ENCODE data around the gene ERBB4.
"Not testable (repeated sequence)": the region's sequence is repeated elsewhere in the genome, so short reads cannot be mapped to it uniquely, and the experiment has no call there.

The ERBB4 gene

DNA sequence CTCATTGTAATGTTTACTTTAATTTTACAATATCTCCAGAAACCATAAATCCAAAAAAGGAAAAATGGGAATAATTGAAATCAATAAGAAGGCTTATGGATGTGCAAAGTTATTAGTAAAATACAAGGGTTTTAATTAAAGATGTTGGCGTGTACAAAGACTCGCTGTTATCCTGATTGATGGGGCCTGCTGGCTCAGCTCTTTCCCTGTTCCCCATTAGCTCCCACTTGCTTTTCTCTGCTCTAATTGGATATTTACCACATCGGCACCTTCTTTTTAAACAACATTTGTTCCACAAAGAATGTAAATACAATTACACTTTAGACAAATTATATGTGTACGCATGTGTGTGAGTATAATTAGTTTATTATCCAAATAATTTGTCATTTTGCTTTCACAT, 796.6 kb downstream of the ERBB4 start:
- DNase-seq, result no peak

DNA sequence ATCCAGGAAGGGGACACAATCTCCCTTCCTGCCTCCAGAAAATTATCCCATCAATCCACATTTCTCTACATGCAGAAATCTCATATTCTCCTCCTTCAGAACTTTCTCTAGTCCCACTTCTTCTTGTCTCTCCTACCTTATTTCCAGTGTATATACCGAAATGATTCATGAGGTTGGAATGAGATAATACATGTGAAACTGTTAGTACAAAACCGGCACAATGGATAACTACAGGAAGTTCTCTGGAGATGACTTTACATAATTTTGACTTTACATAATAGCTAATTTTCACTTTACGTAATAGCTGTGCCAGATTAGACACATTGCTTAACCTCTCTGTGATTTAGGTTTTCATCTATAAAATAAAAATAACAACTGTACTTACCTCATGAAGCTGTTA, 801.3 kb downstream of the ERBB4 start:
- no peak for DNase-seq

DNA sequence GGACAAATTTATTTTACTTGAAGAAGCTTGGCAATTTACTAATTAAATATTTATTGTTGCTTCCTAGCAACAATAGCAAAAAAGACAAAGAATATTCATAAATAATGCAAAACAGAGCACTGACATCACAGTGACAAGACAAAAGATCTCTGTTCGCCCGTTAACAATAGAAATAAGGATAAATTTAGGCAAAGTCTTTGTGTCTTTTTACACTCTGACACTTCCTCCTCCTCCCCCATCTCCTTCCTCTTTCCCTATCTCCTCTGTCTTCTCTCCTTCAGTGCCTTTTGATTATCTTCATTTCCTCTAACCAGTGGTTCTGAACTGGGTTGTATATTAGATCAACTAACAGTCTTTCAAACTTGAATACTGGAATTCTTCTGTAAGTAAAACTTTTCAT, 808.4 kb downstream of the ERBB4 start:
- peak in 2 of 51 donors; percentile 18 to 36 for DNase-seq

DNA sequence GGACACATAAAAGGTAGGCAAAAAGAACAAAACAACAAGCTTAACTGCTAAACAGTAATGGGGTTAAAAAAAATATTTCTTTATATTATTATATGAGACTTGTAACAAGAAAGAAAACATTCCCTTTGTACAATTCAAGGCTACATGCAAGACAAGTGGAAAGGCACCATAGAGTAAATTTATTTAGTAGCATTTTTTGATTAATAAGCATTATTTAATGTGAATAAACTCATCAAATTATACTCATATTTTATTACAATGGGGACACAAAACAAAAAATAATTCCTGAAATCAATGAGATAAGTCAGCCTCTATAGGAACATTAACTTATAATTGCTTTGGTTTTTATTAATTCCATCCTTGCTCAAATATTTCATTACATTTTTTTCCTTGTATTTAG, 809.2 kb downstream of the ERBB4 start:
- DNase-seq, result no peak

DNA sequence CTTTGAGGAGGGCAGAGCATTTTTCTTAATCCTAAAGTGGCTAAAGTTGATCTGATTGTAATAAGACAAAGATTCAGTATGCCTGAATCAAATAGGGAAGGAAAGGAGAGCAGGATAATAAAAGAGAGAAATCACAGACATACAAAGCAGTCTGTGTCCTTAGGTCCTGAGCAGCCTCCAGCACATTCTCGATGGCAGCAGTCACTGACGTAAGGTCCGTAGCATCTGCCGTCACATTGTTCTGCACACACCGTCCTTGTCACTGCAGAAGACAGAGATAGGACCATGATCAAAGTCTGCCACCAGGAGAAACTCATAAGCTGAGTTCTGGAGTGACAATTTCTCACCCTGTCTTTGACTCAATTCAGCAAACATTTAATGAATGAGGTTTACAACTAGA, 813.7 kb downstream of the ERBB4 start:
- peak in 23 of 51 donors; percentile 0 to 50 (median 17) for DNase-seq

DNA sequence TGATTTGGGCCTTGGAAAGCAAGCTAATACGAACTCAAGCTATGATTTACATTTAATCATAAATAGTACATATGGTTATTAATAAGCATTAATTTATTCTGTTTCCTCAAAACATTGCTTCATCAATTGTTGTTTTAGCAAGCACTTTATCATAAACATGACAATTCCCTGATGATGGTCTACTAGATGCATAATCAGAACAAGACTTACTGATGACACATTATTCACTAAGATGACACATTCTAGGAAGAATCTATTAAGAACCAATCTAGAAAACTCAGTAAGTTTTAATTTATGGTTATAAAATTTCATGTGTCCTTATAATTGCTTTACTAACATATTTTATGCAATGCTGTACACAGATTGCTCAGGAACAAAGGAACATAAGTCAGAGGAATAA, 815.2 kb downstream of the ERBB4 start:
- no peak for DNase-seq

DNA sequence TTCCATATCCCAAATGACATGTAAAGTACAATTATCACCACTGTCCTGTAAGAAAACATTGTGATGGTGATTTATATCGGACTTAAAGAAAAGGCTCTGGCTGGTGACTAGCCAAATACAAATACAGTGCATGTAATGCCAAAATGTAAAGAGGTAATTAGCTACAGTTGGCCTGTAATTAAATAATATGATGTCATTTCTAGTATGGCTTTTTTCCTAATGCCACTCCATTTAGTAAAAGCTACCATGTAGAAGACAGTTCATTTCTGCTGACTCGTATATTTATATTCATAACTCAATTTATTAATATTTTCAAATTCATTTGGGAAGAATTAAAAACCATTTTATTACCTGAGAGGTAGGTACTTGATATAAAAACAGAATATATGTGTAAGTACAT, 815.7 kb downstream of the ERBB4 start:
- no peak for DNase-seq

DNA sequence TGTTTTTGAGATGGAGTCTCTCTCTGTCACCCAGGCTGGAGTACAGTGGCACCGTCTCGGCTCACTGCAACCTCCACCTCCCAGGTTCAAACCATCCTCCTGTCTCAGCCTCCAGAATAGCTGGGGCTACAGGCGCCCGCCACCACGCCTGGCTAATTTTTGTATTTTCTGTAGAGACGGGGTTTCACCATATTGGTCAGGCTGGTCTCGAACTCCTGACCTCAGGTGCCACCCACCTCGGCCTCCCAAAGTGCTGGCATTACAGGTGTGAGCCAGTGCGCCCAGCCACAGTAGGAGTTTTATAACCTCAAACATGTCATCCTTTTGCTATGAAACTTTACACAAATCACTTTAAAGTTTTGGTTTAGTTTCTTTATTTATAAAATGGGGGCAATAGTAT, 816.7 kb downstream of the ERBB4 start:
- not testable (repeated sequence) for DNase-seq

DNA sequence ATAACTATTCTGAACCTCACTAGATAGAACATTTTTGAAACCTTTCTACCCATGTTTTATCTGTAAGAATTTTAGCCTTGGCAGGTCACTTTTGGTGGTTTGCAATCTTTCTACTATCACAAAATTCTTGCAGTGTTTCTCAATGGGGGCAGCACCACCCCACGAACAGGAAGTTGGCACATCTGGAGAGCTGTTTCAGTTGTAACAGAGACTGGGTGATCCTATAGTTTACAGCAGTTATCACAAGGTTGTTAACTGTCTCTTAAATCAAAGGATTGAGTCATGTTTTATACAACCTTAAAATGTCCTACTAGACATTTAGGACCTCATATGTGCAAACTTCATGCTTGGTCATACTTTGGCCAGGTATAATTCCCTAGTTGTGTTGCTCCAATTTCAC, 829.2 kb downstream of the ERBB4 start:
- DNase-seq, result no peak

DNA sequence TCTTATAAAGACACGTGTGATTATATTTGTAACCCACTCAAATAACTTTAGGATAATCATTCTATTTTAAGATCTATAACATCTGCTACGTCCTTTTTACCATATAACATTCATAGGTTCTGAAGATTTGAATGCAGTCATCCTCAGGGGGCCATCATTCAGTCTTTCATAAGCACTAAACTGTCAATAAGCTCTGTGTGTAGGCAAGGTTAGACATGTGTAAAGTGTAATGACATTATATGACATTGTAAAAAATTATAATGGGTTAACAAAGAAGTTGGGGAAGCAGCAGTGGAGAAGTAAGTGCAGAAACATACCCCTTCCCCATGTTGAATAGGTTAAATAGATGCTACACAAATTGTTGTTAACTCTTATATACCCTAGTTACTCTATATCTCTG, 845.9 kb downstream of the ERBB4 start:
- DNase-seq, result no peak

DNA sequence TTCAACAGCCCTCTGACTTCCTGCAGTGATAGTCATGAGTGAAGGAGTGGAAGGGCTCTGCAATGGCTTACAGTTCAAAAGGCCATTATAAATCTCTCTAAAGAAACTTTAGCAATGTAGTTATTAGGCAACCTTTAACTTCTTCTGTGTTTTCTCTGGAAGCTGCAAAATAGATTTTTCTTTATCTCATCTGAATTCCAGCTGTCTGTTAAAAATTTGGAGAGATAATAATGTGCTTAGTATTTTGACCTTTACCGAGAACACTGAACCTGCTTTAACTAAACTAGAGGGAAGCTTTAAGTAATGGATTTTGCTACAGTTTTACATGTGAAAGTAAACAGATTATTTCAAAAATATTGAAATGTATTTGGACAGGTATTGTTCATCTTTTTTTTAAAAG, 847.9 kb downstream of the ERBB4 start:
- DNase-seq, result no peak

DNA sequence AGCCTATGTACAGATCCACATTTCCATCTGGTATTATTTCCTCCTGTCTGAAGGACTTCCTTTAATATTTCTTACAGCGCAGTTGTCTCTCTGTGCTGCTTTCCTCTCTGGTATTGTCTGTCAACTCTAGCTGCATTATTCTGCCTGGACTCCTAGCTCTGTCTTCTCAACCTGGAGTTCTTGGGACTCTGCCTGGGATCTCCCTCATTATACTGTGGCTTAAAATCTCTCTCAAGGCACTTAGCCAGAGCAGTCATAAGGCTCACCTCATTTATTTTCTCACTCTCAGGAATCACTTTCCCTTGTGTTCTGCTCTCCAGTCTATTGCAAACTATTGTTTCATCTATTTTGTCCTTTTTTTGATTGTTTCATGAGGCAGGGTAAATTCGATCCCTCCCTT, 850.4 kb downstream of the ERBB4 start:
- peak in 1 of 51 donors; percentile 1 for DNase-seq

DNA sequence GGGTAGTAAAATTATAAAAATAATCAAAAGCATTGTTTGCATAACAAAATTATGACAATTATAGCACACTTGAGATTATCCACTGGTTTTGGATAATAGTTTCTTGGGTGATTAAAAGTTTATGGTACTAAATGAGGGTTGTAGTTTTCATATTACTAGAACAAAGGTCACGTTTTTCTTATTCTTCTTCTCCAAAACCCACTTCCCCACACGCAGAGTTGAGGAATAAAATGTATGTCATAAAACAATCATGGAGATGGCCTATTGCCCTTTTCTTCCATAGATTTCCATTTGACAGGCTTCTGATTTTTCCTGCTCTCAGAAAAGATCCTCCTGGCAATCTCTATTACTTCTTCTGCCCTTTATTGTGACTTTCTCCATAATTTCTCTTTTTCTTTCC, 863.9 kb downstream of the ERBB4 start:
- no peak for DNase-seq

DNA sequence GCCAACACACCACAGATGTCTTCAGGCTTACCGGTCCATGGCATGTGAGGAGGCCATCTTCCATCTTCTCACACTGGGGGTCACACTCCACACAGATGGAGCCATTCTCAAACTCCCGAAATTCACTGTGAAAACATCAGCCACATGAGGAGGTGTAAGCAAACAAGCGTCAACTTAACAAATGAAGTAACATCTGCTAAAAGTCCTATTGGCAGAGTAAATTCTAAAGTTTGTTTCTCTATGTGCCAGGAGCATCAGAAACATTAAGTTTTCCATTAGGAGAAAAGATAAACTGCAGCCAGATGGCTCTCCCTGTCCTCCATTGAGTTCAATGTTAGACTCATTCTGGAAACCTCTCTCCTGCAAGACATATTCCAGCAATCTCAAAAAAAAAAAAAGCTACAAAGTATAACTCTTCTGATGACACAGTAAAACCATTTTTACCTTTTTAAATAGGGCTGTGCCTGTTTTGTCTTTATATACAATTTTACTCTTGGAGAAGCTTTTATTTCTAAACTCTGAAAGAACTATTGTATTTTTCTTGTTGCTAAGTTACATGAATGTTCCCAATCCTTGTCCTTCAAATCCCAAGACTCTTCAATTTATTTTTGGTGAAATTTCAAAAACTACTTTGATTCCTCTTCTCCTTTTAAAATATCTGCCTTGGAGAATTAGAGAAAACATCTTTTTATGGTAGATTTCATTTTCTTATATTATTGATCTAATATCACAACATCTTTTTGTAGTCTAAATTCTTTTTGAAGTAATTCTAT, 865.3 kb downstream of the ERBB4 start:
- DNase-seq, result no peak

DNA sequence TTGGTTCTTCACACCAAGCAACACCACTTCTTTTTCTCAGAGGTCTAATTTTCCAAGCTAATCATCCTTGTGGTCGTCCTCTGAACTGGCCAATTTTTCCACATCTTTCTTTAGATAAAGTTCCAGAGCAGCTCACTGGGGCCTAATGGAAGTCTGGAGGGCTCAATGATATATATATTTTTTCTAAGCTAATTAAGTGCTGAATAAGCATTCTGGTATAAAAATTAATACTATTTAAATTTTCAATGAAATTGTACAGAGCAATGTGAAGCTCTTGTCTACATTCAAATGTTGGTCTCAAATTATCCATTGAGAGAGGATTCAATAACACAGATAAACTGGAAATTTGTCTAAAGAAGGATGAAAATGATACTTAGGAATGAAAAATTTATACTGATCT, 866.6 kb downstream of the ERBB4 start:
- DNase-seq, result no peak

DNA sequence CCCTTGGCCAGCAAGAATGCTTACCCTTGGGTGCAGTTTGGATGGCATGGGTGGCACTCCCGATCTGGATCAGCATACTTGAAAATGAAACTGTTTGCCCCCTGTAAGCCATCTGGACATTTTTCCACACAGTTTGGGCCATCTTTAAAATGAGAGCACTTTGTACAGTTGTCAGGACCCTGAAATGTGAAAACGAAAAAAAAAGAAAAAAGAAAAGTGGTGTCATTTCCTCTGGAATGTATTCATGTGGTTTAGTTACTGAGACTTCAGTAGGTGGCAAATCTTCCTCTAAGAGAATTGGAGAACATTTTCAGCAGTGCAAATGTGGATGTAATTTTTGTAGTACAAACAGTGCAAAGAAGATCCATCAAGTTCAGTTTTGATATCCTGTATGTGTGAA, 873.3 kb downstream of the ERBB4 start:
- no peak for DNase-seq

DNA sequence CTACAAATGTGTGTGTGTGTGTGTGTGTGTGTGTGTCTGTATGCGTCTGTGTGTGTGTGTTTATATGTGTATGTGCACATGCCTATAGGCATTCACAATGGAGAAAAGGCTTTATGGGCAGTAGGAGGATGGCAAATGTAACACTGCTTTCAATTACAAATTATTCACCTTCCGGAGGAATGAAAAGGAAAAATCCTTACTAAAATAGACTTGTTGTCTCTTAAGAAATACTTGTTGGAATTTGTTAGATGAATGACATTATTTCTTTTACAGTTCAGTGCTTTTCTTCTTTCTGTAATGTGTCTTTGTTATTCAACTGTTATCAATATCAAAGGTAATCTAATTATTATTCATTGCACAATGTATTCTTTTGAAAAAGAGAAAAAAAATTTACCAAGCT, 874.3 kb downstream of the ERBB4 start:
- no peak for DNase-seq

DNA sequence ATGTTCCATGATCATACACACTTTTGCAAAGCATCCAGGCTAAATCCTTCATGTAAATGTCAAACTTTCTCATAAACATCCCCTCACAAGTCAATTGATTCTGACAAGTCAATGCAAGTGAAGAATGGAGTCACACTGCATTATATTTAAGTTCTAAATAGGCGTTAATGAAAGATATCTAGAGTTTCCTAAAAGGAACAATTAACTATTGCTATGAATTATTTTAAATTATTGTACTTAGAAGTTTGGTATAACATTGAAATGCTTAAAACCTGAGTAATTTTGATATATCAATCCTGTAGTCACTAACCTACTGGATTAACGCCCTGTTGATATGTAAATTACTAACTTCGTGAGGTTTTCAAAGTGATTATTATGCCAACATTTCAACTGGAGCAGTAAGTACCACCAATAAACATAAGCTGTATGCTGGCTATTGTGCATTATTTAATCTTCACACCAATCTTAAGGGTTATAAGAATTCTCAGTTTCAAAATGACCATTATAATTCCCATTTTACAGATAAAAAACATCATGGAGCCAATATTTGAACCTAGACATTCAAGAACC, 884.3 kb downstream of the ERBB4 start:
- DNase-seq, result no peak

DNA sequence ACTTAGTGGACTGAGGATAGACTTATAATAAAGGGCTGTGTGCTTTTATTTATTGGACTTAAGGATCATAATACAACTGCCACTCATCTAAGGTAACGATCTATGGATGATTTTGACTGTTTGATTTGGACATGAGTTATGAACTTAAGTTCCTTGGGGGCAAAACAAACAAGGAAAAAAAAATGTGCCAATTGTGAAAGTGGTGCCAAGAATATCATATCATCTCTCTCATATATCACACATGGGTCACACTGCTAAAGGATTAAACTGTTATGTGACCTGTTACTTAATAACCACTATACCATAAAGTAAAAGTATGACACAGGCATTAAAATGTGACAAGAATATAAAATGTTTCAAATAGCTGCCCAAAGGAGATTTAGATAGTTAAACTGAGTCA, 886.3 kb downstream of the ERBB4 start:
- no peak for DNase-seq

DNA sequence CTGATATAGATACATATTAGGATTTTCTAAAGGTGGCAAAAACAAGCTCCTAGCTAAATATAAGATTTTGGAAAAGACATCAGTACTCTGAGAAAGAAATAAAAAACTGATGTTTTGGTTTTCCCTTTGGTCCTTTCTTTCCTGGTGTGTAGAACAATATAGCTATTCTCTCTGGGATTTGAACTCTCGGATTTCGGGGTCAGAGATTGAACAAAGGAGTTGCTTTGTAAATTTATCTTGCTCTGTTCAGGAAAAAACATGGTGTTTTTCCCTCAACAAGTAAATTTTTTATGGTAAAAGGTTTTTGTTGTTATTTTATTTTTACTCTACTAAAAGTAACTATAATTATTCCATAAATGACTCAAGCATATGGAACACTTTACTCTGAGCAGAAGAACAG, 889.3 kb downstream of the ERBB4 start:
- no peak for DNase-seq

DNA sequence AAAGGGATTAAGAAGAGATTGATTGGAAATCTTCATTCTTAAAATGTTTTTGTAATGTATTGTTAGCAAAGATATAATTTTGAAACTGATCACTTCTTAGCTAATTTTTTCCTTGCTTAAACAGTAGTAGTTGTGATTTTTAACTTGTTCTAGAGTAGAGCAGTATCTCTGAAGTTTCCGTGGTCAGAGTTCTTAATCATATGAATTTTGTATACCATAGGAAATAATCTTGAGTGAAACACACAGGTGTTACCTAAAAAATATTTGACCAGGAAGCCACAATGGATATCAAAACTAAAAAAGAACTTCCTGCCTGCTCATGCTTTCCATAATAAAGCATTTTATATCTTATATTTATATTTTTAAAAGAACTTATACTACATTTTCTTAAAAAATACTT, 907.1 kb downstream of the ERBB4 start:
- no peak for DNase-seq

DNA sequence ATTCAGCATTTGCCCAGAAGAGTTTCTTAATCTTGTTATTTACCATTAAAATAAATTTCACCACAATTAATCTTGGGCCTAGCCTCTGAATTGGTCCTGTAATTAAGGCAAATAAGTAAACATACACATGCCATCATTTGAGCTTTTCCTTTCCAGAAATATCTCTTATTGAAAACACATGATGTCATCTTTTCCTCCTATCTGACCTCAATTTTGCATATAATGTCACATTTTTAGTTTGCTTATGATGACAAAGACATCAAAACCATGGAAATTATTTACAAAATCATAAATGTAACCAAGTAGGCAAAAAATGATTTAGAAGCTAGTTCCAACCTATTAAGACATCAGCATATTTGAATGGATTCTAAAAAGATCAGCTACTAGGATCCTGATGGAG, 915.5 kb downstream of the ERBB4 start:
- no peak for DNase-seq

DNA sequence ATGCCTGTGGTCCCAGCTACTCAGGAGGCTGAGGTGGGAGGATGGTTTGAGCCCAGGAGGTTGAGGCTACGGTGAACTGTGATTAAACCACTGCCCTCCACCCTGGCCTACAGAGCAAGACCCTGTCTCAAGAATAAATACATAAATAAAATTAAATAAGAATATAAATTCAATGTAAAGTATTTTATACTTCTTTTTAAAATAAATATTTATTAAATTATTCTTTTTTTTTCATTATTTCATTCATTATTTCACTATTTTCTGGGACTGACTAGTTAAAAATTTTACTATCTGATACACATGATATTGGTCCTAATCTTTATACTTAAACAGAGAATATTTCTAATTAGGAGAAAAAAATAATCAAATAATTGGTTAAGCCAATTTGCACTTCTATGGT, 917.6 kb downstream of the ERBB4 start:
- DNase-seq, result no peak

DNA sequence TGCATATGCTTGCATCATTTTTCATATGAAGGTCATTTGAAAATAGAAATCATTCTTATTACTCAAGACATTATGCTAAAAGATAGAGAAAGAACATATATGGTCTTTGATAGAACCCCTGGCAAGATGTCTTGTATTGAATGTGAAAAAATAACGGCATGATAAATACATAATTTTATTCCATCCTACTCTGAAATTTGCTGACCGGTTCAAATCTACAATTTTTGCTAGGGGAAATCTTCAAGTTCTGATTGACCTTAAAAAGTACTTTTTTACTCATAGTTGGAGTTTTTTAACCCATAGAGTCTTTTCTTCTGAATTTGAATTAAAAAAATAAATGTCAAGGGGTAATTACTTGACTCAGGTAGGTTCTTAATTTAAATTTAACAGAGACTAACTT, 920.8 kb downstream of the ERBB4 start:
- no peak for DNase-seq
